Left ventricle myocardium inferior (tissue), 1 donor: ENCODE measurements around the gene POMT1. TPM values are rescaled to one million over a fixed set of nuclear protein-coding genes. Genes with fewer than 3 reads are reported as not detected.

Experiments
- DNase-seq: peaks from one replicate; pipeline ENCODE4 v3.0.0-alpha.2; 2020
- H3K27ac ChIP-seq: fragments of 200-600 bp; replicated peaks from 2 replicates; pipeline ENCODE4 v1.8.0; 2021
- H3K27me3 ChIP-seq: fragments of 200-600 bp; 2 replicates; pipeline ENCODE4 v1.8.0; 2021; ENCODE audit warnings: low read depth
- H3K36me3 ChIP-seq: fragments of 200-600 bp; 2 replicates; pipeline ENCODE4 v1.8.0; 2021
- H3K4me1 ChIP-seq: fragments of 200-600 bp; 2 replicates; pipeline ENCODE4 v1.8.0; 2021
- H3K4me3 ChIP-seq: fragments of 200-600 bp; 2 replicates; pipeline ENCODE4 v1.8.0; 2021; ENCODE audit warnings: mild to moderate bottlenecking, moderate library complexity
- H3K9me3 ChIP-seq: fragments of 200-600 bp; replicated peaks from 2 replicates; pipeline ENCODE4 v1.8.0; 2021
- intact Hi-C: fragments of 100-400 bp; cut with micrococcal nuclease; formaldehyde crosslinking; loops from one replicate; pipeline ENCODE4 v1.11.0; 2022
- total RNA-seq: library from RNA; stranded (reverse); fragmentation: NEBNext Ultra II Directional; extraction: Animal tissue kit (Norgen Biotek cat#: 25700); gene quantifications from one replicate; pipeline ENCODE4 v1.2.1, GENCODE V29; 2021
- TF ChIP-seq, protein P1 (sequence below): fragments of 200-600 bp; IDR thresholded peaks from 2 replicates; pipeline ENCODE4 v1.8.0; 2021; ENCODE audit warnings: antibody characterized with exemption, mild to moderate bottlenecking, borderline replicate concordance
- donor health status: DM: no; HTN: yes; CAD: no; lungs with severe emphysema.

The POMT1 gene
- total RNA-seq, 1 donor from 2014 or later = 19.3 TPM

DNA sequence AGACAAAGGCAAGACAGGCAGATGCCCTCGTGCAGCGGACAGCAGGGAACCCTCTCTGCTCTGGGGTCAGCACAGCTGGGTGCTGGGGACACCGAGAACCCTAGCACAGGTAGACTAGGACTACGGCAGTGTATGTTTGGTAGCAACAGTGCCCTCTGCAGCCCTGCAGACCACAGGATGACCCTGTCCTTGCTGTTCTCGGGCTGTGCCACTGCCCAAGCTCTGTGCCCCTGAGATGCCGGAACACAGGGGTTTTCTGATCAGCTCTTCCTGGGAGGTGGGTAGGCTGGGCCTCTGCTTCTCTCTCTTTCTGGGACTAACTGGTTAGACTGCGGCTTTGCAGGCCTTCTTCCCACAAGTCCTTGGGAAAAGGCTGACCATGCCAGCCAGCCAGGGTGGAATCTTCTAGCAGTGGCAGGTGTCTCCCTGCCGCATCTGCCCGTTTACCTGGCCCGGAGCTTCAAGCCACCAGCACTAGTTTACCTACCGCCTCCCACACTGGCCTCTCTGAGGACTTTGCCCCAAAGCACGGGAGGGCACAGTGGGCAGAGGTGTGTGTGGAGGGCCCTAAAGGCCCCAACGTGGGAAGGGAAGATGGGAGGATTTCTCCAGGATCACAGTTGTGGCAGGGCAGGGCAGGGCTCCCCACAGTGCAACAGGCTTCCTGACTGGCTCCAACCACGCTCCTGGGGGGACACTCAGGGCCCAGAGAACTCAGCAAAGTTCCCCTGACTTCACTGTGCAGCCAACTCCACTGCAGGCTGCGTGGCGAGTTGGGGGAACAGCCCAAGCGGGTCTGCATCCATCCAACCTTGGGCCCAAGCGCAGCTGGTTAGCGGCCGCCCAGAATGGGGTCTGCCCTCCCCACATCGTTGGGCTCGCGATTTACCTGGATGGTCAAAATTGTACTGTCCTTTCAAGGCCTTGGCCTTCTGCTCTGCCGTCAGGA, 27.2 kb downstream of the POMT1 start:
- Histone ChIP-seq H3K4me1 (peaks cover 25% of the 10 kb centered on the region), H3K9me3 (no peaks in the 10 kb centered on the region), H3K4me3 (peak overlapping the region; percentile 99), H3K27ac (peak overlapping the region; percentile 92), H3K27me3 (no peaks in the 10 kb centered on the region), H3K36me3 (peaks cover 49% of the 10 kb centered on the region)
- intact Hi-C loops = no loop called here
- DNase-seq = no peak
- TF ChIP-seq, protein P1, sequence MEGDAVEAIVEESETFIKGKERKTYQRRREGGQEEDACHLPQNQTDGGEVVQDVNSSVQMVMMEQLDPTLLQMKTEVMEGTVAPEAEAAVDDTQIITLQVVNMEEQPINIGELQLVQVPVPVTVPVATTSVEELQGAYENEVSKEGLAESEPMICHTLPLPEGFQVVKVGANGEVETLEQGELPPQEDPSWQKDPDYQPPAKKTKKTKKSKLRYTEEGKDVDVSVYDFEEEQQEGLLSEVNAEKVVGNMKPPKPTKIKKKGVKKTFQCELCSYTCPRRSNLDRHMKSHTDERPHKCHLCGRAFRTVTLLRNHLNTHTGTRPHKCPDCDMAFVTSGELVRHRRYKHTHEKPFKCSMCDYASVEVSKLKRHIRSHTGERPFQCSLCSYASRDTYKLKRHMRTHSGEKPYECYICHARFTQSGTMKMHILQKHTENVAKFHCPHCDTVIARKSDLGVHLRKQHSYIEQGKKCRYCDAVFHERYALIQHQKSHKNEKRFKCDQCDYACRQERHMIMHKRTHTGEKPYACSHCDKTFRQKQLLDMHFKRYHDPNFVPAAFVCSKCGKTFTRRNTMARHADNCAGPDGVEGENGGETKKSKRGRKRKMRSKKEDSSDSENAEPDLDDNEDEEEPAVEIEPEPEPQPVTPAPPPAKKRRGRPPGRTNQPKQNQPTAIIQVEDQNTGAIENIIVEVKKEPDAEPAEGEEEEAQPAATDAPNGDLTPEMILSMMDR = no peak

DNA sequence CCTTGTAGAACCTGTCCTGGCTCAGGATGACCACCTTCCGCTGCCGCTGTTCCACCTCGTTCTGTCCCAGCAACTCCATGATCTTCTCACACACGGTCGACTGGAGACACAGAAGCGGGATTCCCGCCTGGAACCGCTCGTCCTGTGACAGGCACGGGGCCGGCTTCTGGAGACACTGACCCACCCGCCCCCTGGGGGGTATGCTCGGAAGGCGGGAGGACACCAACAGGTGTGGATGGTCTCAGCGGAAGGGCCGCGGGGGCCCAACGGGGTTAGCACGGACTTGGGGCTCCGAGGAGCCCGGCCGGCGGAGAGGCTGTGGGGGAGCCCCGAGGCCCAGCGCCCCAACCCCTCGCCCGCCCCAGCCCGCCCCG, 27.8 kb downstream of the POMT1 start:
- peaks cover 29% of the 10 kb centered on the region for H3K4me1 ChIP-seq
- intact Hi-C loops = no loop called here
- peak overlapping the region; percentile 92 for H3K27ac ChIP-seq
- DNase-seq = peak; percentile 32
- H3K36me3 ChIP-seq = peaks cover 43% of the 10 kb centered on the region
- H3K27me3 ChIP-seq = no peaks in the 10 kb centered on the region
- peak overlapping the region; percentile 99 for H3K4me3 ChIP-seq
- no peaks in the 10 kb centered on the region for H3K9me3 ChIP-seq
- TF ChIP-seq, protein P1 = peak; percentile 38

DNA sequence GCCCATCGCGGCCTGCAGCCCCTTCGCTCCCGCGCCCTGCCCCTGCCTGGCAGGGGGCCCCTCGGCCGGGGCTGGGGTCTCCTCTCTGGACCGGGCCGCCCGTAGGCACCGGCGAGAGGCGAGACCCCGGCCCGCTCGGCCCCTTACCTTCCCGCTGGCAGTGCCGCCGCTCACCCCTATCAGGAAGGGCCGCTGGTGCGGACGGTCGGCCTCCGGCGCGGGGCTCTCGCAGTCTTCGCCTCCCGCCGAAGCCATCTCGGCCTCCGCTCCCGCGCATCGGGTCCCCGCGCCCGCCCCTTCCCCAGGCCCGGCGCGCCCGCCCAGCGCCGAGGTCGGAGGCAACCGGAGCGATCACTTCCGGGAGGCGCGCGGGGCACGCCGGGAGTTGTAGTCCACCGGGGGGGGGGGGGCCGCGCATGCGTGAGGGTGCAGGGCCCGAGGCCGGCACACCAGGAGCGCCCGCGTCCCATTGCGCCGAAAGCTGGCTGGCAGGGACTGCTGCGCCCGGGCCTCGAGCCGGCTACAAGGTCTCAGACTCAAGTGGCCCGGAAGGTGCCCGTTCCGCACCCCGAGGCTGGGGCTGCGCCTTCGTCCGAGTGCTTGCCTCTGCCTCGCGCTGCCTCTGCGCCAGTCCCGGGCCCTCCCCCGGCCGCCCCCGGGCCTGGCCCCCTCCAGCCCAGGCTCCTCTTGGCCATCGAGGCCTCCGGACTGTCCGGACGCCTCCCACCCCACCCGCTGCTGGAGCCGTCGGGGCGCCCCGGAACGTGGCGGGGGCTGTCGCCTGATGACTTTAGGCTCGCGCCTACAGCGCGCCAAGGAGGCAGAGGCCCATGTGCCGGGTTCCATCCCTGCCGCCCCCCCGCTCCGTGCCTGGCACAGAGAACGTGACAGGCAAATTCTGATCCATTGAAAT, 28.5 kb downstream of the POMT1 start, which contains the start of gene UCK1:
TSS of gene UCK1 (minus strand) at position 344 of the 913 bp plus-strand sequence. CDS start at position 255, 89 bp downstream.
- TF ChIP-seq, protein P1 = no peak
- peak within 1 kb of the TSS; percentile 92 for H3K27ac ChIP-seq
- DNase-seq = peak; percentile 81
- peaks cover 36% of the 10 kb centered on the region for H3K36me3 ChIP-seq
- H3K9me3 ChIP-seq = no peaks in the 10 kb centered on the region
- intact Hi-C loops = no loop called here
- H3K27me3 ChIP-seq = no peaks in the 10 kb centered on the region
- H3K4me1 ChIP-seq = peaks cover 29% of the 10 kb centered on the region
- peak within 1 kb of the TSS; percentile 99 for H3K4me3 ChIP-seq

DNA sequence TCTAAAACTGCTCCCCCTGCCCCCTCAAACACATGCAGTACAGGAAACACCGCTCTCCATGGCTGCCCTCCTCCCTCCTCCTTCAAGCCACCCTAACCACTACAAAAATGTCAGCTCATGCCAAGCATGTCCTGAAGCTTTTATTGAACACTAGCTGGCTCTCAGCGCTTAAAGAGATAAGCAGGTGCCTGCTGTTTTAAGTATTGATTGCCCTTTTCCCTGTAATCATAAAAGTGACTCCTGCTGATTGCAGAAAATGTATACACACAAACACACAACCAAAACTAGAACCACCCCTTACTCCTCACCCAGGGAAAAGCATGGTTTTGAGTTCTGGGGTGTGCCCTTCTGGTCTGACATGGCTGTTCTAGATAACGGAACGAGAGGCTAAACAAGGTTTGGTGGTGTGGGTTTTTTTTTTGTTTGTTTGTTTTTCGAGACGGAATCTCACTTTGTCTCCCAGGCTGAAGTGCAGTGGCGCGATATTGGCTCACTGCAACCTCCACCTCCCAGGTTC, 32.1 kb downstream of the POMT1 start:
- TF ChIP-seq, protein P1 = no peak
- no peak for DNase-seq
- no peaks in the 10 kb centered on the region for H3K27me3 ChIP-seq
- intact Hi-C loops = no loop called here
- H3K4me1 ChIP-seq = peaks cover 25% of the 10 kb centered on the region
- H3K9me3 ChIP-seq = no peaks in the 10 kb centered on the region
- peaks cover under 1% of the 10 kb centered on the region for H3K36me3 ChIP-seq
- H3K27ac ChIP-seq = no peak overlapping the region
- no peak overlapping the region for H3K4me3 ChIP-seq

DNA sequence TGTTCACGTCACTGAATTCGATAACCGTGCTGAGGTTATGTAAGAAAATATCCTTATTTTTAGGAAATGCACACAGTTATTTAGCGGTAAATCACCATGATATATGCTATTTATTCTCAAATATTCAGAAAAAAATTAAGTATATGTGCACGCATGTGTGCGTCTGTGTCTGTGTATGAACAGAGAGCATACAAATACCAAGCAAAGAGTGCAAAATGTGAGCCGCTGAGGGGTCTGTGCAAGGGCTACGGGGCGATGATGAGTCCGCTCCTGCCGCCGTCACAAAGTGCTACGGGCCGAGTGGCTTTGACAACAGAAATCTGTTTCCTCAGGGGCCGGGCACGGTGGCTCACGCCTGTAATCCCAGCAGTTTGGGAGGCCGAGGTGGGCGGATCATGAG, 35.2 kb downstream of the POMT1 start:
- no peak for DNase-seq
- intact Hi-C loops = no loop called here
- Histone ChIP-seq H3K27ac (no peak overlapping the region), H3K4me1 (peaks cover 6% of the 10 kb centered on the region), H3K4me3 (no peak overlapping the region), H3K27me3 (no peaks in the 10 kb centered on the region), H3K36me3 (no peaks in the 10 kb centered on the region), H3K9me3 (peaks cover 12% of the 10 kb centered on the region)
- TF ChIP-seq, protein P1 = no peak
